NB4 (cell line): ENCODE measurements around the gene PFN1.

Experiments
- POLR2A ChIP-seq: IDR thresholded peaks from 2 replicates; pipeline ENCODE4 v1.6.1; 2011; ENCODE audit warnings: mild to moderate bottlenecking; ENCODE audit not compliant: insufficient read length; ENCODE audit errors: extremely low read depth
- TF ChIP-seq, protein P1 (sequence below): IDR thresholded peaks from one replicate; pipeline ENCODE4 v1.5.1; 2012; ENCODE audit warnings: low read depth, low read length
- TF ChIP-seq, protein P2 (sequence below): IDR thresholded peaks from 2 replicates; pipeline ENCODE4 v1.6.1; 2011; ENCODE audit warnings: low read depth, low read length

DNA sequence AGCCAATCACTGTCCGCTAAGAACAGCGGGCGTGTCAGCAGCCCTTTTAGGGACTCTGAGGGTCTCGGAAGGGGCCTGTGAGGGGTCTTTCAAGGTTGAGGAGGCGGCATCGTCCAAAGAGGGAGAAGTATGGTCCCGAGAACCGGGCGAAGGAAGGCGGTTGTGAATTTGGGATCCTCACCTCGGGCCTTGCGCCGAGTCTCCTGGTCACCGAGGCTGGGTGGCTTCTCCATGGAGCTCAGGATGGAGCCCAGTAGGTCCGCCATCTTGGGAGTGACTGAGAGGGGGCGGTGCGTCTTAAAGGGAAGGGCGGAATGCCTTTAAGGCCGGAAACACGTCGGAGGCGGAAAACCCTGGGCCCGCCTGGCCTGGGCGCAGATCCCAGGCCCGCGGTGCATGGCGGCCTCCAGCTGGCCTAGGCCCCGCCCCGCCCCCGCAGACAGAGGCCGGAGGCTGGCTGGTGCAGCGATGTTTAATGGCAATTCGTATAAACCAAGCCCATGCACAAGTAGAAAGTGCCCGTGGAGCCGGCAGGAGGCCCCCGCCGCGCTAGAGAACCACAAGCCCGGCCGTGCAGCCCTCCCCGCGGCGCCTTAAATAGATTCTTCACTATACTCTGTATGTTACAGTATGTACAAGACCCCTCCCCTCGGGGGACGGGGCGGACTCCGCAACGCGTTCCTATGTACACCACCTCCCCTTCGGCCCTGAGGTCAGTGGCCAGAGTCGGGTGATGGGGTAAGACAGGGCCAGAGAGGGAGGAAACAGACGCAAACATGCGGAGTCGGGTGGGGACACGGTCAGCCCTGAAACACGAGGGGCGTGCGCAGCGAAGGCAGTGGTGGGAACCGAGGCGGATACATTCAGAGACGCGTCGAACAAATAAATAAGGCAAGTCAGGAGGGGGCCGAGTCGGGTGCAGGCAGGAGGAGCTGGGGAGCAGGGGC, 19.5 kb upstream of the PFN1 start, which contains the start of gene SPAG7:
- TF ChIP-seq, protein P1, sequence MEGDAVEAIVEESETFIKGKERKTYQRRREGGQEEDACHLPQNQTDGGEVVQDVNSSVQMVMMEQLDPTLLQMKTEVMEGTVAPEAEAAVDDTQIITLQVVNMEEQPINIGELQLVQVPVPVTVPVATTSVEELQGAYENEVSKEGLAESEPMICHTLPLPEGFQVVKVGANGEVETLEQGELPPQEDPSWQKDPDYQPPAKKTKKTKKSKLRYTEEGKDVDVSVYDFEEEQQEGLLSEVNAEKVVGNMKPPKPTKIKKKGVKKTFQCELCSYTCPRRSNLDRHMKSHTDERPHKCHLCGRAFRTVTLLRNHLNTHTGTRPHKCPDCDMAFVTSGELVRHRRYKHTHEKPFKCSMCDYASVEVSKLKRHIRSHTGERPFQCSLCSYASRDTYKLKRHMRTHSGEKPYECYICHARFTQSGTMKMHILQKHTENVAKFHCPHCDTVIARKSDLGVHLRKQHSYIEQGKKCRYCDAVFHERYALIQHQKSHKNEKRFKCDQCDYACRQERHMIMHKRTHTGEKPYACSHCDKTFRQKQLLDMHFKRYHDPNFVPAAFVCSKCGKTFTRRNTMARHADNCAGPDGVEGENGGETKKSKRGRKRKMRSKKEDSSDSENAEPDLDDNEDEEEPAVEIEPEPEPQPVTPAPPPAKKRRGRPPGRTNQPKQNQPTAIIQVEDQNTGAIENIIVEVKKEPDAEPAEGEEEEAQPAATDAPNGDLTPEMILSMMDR: no peak
- TF ChIP-seq, protein P2, sequence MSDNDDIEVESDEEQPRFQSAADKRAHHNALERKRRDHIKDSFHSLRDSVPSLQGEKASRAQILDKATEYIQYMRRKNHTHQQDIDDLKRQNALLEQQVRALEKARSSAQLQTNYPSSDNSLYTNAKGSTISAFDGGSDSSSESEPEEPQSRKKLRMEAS: peak; percentile 44
- peak; percentile 12 for TF ChIP-seq POLR2A
